CD8-positive, alpha-beta memory T cell (primary cell): Measurements from ENCODE around the gene PUM1. TPM values are rescaled to one million over a fixed set of nuclear protein-coding genes. Genes with fewer than 3 reads are reported as not detected.

Experiments used
- CTCF ChIA-PET: fragments of 350-600 bp; sonication (Branson Sonifier 250); formaldehyde crosslinking; loops from one replicate; lab custom pipeline; 2021; ENCODE audit warnings: antibody characterized with exemption; lab: Charles Lee
- POLR2A ChIA-PET: fragments of 350-600 bp; sonication (Branson Sonifier 250); formaldehyde crosslinking; loops from one replicate; lab custom pipeline; 2021; ENCODE audit warnings: antibody characterized with exemption; lab: Charles Lee
- DNase-seq, 5 donors: peaks; one replicate each; pipeline versions ENCODE4 v3.0.0 to v3.0.0-alpha.2; 2020 to 2022; ENCODE audit warnings: mixed read lengths in 1 of 5
- H3K27ac ChIP-seq: one replicate; pipeline ENCODE4 v1.7.0; 2013; ENCODE audit warnings: low read depth, mild to moderate bottlenecking, low read length, moderate library complexity
- H3K27me3 ChIP-seq: 2 replicates; pipeline ENCODE4 v1.7.0; 2013; ENCODE audit warnings: low read length, mild to moderate bottlenecking; ENCODE audit not compliant: insufficient read depth, poor library complexity, severe bottlenecking
- H3K36me3 ChIP-seq: 2 replicates; pipeline ENCODE4 v1.7.0; 2013; ENCODE audit warnings: mild to moderate bottlenecking, low read length, moderate library complexity; ENCODE audit not compliant: insufficient read depth
- H3K4me1 ChIP-seq: 2 replicates; pipeline ENCODE4 v1.7.0; 2013; ENCODE audit warnings: mild to moderate bottlenecking, low read length, moderate library complexity; ENCODE audit not compliant: insufficient read depth
- H3K4me3 ChIP-seq: 2 replicates; pipeline ENCODE4 v1.7.0; 2013; ENCODE audit warnings: mild to moderate bottlenecking, low read length
- H3K9me3 ChIP-seq: 2 replicates; pipeline ENCODE4 v1.7.0; 2013; ENCODE audit warnings: mild to moderate bottlenecking, low read length
- H3K27ac Mint-ChIP-seq, 8 donors: one replicate each; pipeline ENCODE4 v1.8.0; 2020 to 2021; ENCODE audit warnings: mixed read lengths in 8 of 8, mild to moderate bottlenecking in 6 of 8, inconsistent platforms in 3 of 8, moderate library complexity in 3 of 8
- H3K27me3 Mint-ChIP-seq, 2 donors: one replicate each; pipeline ENCODE4 v1.8.0; 2020 to 2021; ENCODE audit warnings: mixed read lengths in 2 of 2, mild to moderate bottlenecking in 1 of 2, moderate library complexity in 1 of 2
- H3K36me3 Mint-ChIP-seq, 3 donors: one replicate each; pipeline ENCODE4 v1.8.0; 2020 to 2021; ENCODE audit warnings: mixed read lengths in 3 of 3, inconsistent platforms in 1 of 3, mild to moderate bottlenecking in 1 of 3
- H3K4me1 Mint-ChIP-seq, 3 donors: one replicate each; pipeline ENCODE4 v1.8.0; 2020 to 2021; ENCODE audit warnings: mixed read lengths in 3 of 3, inconsistent platforms in 1 of 3, mild to moderate bottlenecking in 1 of 3
- H3K4me3 Mint-ChIP-seq, 7 donors: one replicate each; pipeline ENCODE4 v1.8.0; 2020 to 2021; ENCODE audit warnings: mixed read lengths in 7 of 7, mild to moderate bottlenecking in 6 of 7, moderate library complexity in 4 of 7, inconsistent platforms in 2 of 7
- H3K9me3 Mint-ChIP-seq, 5 donors: one replicate each; pipeline ENCODE4 v1.8.0; 2020 to 2022; ENCODE audit warnings: mixed read lengths in 5 of 5, mild to moderate bottlenecking in 3 of 5, moderate library complexity in 2 of 5, inconsistent platforms in 1 of 5
- polyA plus RNA-seq: library from polyadenylated mRNA; unstranded; fragments of 300-500 nt; fragmentation: Illumina TruSeq; gene quantifications from one replicate; pipeline ENCODE4 v1.2.3, GENCODE V29; 2021
- total RNA-seq, 2 experiments: library from RNA; stranded (reverse); gene quantifications; one replicate each; pipeline ENCODE4 v1.2.3, GENCODE V29; 2021

The PUM1 gene
- total and polyA plus RNA-seq, 3 experiments from 2014 or later, result 99.8 to 127 (median 113) TPM

GRCh38 chr1:31073044-31073443, 7.5 kb upstream of the PUM1 start:
- Mint-ChIP-seq H3K4me1 (peaks cover 0 to 3% (median 0%) of the 10 kb centered on the region in 3 donors), H3K27ac (peak overlapping the region in 1 of 8 donors; percentile 1), H3K27me3 (peaks cover 0 to 1% of the 10 kb centered on the region in 2 donors), H3K9me3 (no peaks in the 10 kb centered on the region), H3K4me3 (no peak overlapping the region), H3K36me3 (no peaks in the 10 kb centered on the region)
- ChIA-PET POLR2A (no interaction called here), CTCF (no interaction called here)
- H3K36me3 ChIP-seq, result no peaks in the 10 kb centered on the region
- H3K4me3 ChIP-seq, result no peak overlapping the region
- H3K9me3 ChIP-seq, result no peaks in the 10 kb centered on the region
- no peaks in the 10 kb centered on the region for H3K27me3 ChIP-seq
- DNase-seq, result no peak
- no peak overlapping the region for H3K27ac ChIP-seq
- no peaks in the 10 kb centered on the region for H3K4me1 ChIP-seq

GRCh38 chr1:31072304-31072746, 6.8 kb upstream of the PUM1 start:
- Histone ChIP-seq H3K4me1 (no peaks in the 10 kb centered on the region), H3K9me3 (no peaks in the 10 kb centered on the region), H3K27me3 (no peaks in the 10 kb centered on the region), H3K27ac (no peak overlapping the region), H3K36me3 (no peaks in the 10 kb centered on the region), H3K4me3 (no peak overlapping the region)
- H3K27ac Mint-ChIP-seq, result peak overlapping the region in 1 of 8 donors; percentile 43
- CTCF ChIA-PET, result no interaction called here
- H3K36me3 Mint-ChIP-seq, result no peaks in the 10 kb centered on the region
- peaks cover 0 to 1% of the 10 kb centered on the region in 2 donors for H3K27me3 Mint-ChIP-seq
- POLR2A ChIA-PET, result no interaction called here
- no peaks in the 10 kb centered on the region for H3K9me3 Mint-ChIP-seq
- H3K4me3 Mint-ChIP-seq, result no peak overlapping the region
- H3K4me1 Mint-ChIP-seq, result peaks cover 0 to 3% (median 0%) of the 10 kb centered on the region in 3 donors
- no peak for DNase-seq

GRCh38 chr1:31069392-31069791, 3.9 kb upstream of the PUM1 start:
- no peak overlapping the region for H3K4me3 Mint-ChIP-seq
- peaks cover 5% of the 10 kb centered on the region for H3K4me1 ChIP-seq
- H3K27me3 ChIP-seq, result no peaks in the 10 kb centered on the region
- no peaks in the 10 kb centered on the region for H3K9me3 Mint-ChIP-seq
- POLR2A ChIA-PET, result no interaction called here
- no peak overlapping the region for H3K27ac Mint-ChIP-seq
- CTCF ChIA-PET, result no interaction called here
- no peaks in the 10 kb centered on the region for H3K36me3 ChIP-seq
- H3K36me3 Mint-ChIP-seq, result peaks cover 0 to 11% (median 0%) of the 10 kb centered on the region in 3 donors
- no peak for DNase-seq
- peaks cover 0 to 8% (median 6%) of the 10 kb centered on the region in 3 donors for H3K4me1 Mint-ChIP-seq
- H3K4me3 ChIP-seq, result no peak overlapping the region
- no peak overlapping the region for H3K27ac ChIP-seq
- H3K9me3 ChIP-seq, result no peaks in the 10 kb centered on the region
- H3K27me3 Mint-ChIP-seq, result peaks cover 0 to 5% of the 10 kb centered on the region in 2 donors

- Histone ChIP-seq H3K4me3 (peak overlapping the region; percentile 65), H3K27me3 (no peaks in the 10 kb centered on the region), H3K36me3 (no peaks in the 10 kb centered on the region), H3K9me3 (no peaks in the 10 kb centered on the region), H3K4me1 (peaks cover 36% of the 10 kb centered on the region), H3K27ac (peak overlapping the region; percentile 82)
- ChIA-PET POLR2A (interaction anchor here (0.5 to 0.9 kb wide), 2 partner anchors 77 to 232 kb away, joined by 3 to 8 read pairs; partner anchors contain the start of gene ZCCHC17), CTCF (interaction anchor here (1.2 kb wide), 1 partner anchor 40 kb away, joined by 3 read pairs; no protein-coding TSS in a partner anchor)
- Mint-ChIP-seq H3K4me3 (peak overlapping the region; percentile 94 to 99 (median 97)), H3K36me3 (peaks cover 0 to 24% (median 0%) of the 10 kb centered on the region in 3 donors), H3K27me3 (peaks cover 0 to 5% of the 10 kb centered on the region in 2 donors), H3K27ac (peak overlapping the region; percentile 92 to 100 (median 99)), H3K9me3 (no peaks in the 10 kb centered on the region), H3K4me1 (peaks cover 29 to 50% (median 44%) of the 10 kb centered on the region in 3 donors)
- DNase-seq, result peak in 3 of 5 donors; percentile 6 to 66 (median 20)
Measured at GRCh38 chr1:31064718-31065309, 703 bp downstream of the PUM1 start.

- ChIA-PET POLR2A (interaction anchor here (0.9 kb wide), 1 partner anchor 233 kb away, joined by 3 read pairs; the partner anchor contains the start of gene ZCCHC17), CTCF (no interaction called here)
- Histone ChIP-seq H3K4me1 (peaks cover 42% of the 10 kb centered on the region), H3K27ac (peak overlapping the region; percentile 82), H3K27me3 (no peaks in the 10 kb centered on the region), H3K4me3 (peak overlapping the region; percentile 65), H3K9me3 (no peaks in the 10 kb centered on the region), H3K36me3 (peaks cover 1% of the 10 kb centered on the region)
- Mint-ChIP-seq H3K36me3 (peaks cover under 1 to 27% (median 2%) of the 10 kb centered on the region in 3 donors), H3K4me3 (peak overlapping the region; percentile 94 to 99 (median 97)), H3K27ac (peak overlapping the region; percentile 92 to 100 (median 99)), H3K27me3 (peaks cover 0 to 4% of the 10 kb centered on the region in 2 donors), H3K4me1 (peaks cover 34 to 53% (median 49%) of the 10 kb centered on the region in 3 donors), H3K9me3 (no peaks in the 10 kb centered on the region)
- no peak for DNase-seq
Measured at GRCh38 chr1:31064111-31064717, 1.3 kb downstream of the PUM1 start.

GRCh38 chr1:31063631-31064030, 1.9 kb downstream of the PUM1 start:
- peaks cover 38 to 59% (median 55%) of the 10 kb centered on the region in 3 donors for H3K4me1 Mint-ChIP-seq
- POLR2A ChIA-PET, result interaction anchor here (0.9 kb wide), 1 partner anchor 233 kb away, joined by 3 read pairs; the partner anchor contains the start of gene ZCCHC17
- peaks cover 47% of the 10 kb centered on the region for H3K4me1 ChIP-seq

GRCh38 chr1:31062867-31063380, 2.6 kb downstream of the PUM1 start:
- Mint-ChIP-seq H3K36me3 (peaks cover 4 to 40% (median 8%) of the 10 kb centered on the region in 3 donors), H3K27me3 (peaks cover 0 to 4% of the 10 kb centered on the region in 2 donors), H3K4me3 (peak overlapping the region; percentile 94 to 99 (median 97)), H3K9me3 (no peaks in the 10 kb centered on the region), H3K27ac (peak overlapping the region; percentile 15 to 100 (median 94)), H3K4me1 (peaks cover 44 to 66% (median 62%) of the 10 kb centered on the region in 3 donors)
- DNase-seq, result no peak
- Histone ChIP-seq H3K27me3 (no peaks in the 10 kb centered on the region), H3K4me3 (no peak overlapping the region), H3K27ac (peak overlapping the region; percentile 82), H3K4me1 (peaks cover 54% of the 10 kb centered on the region), H3K9me3 (no peaks in the 10 kb centered on the region), H3K36me3 (peaks cover 6% of the 10 kb centered on the region)
- ChIA-PET CTCF (no interaction called here), POLR2A (interaction anchor here (0.6 kb wide), 1 partner anchor 637 kb away, joined by 5 read pairs; no protein-coding TSS in a partner anchor)

More at GRCh38 chr1:31063631-31064030, 1.9 kb downstream of the PUM1 start:
- CTCF ChIA-PET, result no interaction called here
- peaks cover 0 to 4% of the 10 kb centered on the region in 2 donors for H3K27me3 Mint-ChIP-seq
- no peaks in the 10 kb centered on the region for H3K9me3 ChIP-seq
- H3K27ac Mint-ChIP-seq, result peak overlapping the region; percentile 86 to 100 (median 99)
- peaks cover 3% of the 10 kb centered on the region for H3K36me3 ChIP-seq
- H3K9me3 Mint-ChIP-seq, result no peaks in the 10 kb centered on the region
- DNase-seq, result peak in 1 of 5 donors; percentile 14
- peaks cover 3 to 33% (median 4%) of the 10 kb centered on the region in 3 donors for H3K36me3 Mint-ChIP-seq
- no peaks in the 10 kb centered on the region for H3K27me3 ChIP-seq
- H3K27ac ChIP-seq, result peak overlapping the region; percentile 82
- peak overlapping the region; percentile 65 for H3K4me3 ChIP-seq
- H3K4me3 Mint-ChIP-seq, result peak overlapping the region; percentile 94 to 99 (median 97)
